Thoracic aorta (tissue), 2 donors: ENCODE data around the gene TREML1. TPM values are rescaled to one million over a fixed set of nuclear protein-coding genes. Genes with fewer than 3 reads are reported as not detected.

Experiments used
- ATAC-seq: fragments of 150-250 bp; one replicate; pipeline ENCODE4 v1.8.0; 2017; ENCODE audit warnings: low read depth; ENCODE audit not compliant: insufficient number of reproducible peaks, low FRiP score
- DNase-seq: peaks from one replicate; pipeline ENCODE4 v3.0.0-alpha.2; 2020; ENCODE audit warnings: low spot score
- H3K27ac ChIP-seq, 2 donors: fragments of 200-600 bp; sonication (generic); 1 replicate in 1 of 2; 2 replicates in 1 of 2; pipeline ENCODE4 v1.5.1; 2016; ENCODE audit warnings: mild to moderate bottlenecking in 2 of 2, moderate library complexity in 2 of 2
- H3K27me3 ChIP-seq: fragments of 200-600 bp; sonication (generic); replicated peaks from 2 replicates; pipeline ENCODE4 v1.6.0; 2016; ENCODE audit warnings: mild to moderate bottlenecking; ENCODE audit not compliant: insufficient read depth
- H3K36me3 ChIP-seq: fragments of 200-600 bp; sonication (generic); one replicate; pipeline ENCODE4 v1.5.1; 2016
- H3K4me1 ChIP-seq, 2 donors: fragments of 200-600 bp; sonication (generic); 1 replicate in 1 of 2; 2 replicates in 1 of 2; pipeline versions ENCODE4 v1.5.1 to v1.6.0; 2016; ENCODE audit warnings: low read depth in 2 of 2, mild to moderate bottlenecking in 1 of 2; ENCODE audit not compliant: control insufficient read depth in 1 of 2
- H3K4me3 ChIP-seq: fragments of 200-600 bp; sonication (generic); 2 replicates; pipeline ENCODE4 v1.5.1; 2016; ENCODE audit warnings: mild to moderate bottlenecking
- H3K9me3 ChIP-seq: fragments of 200-600 bp; sonication (generic); 2 replicates; pipeline ENCODE4 v1.5.1; 2016
- total RNA-seq, 2 donors: library from RNA; depleted of rRNA; stranded (reverse); fragments of >200 nt; gene quantifications; one replicate each; pipeline versions ENCODE4 v1.1.0 to v1.2.3, GENCODE V29; 2016
- TF ChIP-seq, protein P1 (sequence below): fragments of 200-600 bp; sonication (generic); IDR thresholded peaks from one replicate; pipeline ENCODE4 v1.5.1; 2019; ENCODE audit warnings: antibody characterized with exemption

TREML1 gene
- total RNA-seq, 2 donors from 2014 or later: 0.56 to 3.9 TPM

DNA sequence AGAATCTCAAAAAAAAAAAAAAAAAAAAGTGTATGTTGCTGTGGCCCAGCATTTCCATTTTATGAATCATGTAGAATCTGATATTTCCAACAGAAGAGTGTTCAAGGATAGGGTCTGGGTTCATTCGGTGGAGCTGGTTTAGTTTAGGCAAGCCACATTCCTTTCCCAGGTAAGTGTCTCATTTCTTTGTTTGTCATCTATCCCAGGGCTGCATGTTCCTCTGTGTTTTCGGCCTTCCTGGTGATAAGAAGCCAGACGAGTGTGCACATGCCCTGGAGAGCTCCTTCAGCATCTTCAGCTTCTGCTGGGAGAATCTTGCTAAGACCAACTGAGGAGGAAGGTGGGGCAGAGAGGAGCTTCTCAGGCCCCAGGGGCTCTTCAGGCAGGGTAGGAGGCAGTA, 43.1 kb downstream of the TREML1 start:
- TF ChIP-seq, protein P1, sequence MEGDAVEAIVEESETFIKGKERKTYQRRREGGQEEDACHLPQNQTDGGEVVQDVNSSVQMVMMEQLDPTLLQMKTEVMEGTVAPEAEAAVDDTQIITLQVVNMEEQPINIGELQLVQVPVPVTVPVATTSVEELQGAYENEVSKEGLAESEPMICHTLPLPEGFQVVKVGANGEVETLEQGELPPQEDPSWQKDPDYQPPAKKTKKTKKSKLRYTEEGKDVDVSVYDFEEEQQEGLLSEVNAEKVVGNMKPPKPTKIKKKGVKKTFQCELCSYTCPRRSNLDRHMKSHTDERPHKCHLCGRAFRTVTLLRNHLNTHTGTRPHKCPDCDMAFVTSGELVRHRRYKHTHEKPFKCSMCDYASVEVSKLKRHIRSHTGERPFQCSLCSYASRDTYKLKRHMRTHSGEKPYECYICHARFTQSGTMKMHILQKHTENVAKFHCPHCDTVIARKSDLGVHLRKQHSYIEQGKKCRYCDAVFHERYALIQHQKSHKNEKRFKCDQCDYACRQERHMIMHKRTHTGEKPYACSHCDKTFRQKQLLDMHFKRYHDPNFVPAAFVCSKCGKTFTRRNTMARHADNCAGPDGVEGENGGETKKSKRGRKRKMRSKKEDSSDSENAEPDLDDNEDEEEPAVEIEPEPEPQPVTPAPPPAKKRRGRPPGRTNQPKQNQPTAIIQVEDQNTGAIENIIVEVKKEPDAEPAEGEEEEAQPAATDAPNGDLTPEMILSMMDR: no peak
- Histone ChIP-seq H3K4me1 (no peaks in the 10 kb centered on the region), H3K27me3 (no peaks in the 10 kb centered on the region), H3K36me3 (no peaks in the 10 kb centered on the region), H3K9me3 (no peaks in the 10 kb centered on the region), H3K27ac (no peak overlapping the region), H3K4me3 (no peak overlapping the region)
- no peak for DNase-seq
- ATAC-seq: no peak

DNA sequence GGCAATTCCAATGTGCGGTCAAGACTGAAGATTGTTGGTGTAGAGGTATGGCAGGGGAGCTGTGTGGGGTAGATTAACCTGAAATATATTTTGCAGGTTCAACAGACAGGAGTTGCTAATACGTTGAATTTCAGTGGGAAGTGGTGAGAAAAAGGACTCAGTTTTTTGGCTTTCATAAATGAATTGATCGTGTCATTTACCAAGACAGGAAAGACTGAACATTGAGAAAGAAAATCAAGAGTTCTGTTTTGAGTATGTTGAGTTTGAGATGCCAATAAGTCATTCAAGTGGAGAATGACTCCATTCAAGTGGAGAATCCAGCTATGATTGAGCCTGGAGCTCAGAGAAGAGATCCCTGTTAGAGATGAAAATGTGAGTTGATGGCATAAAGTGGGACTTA, 50.3 kb downstream of the TREML1 start:
- TF ChIP-seq, protein P1: no peak
- H3K4me3 ChIP-seq: no peak overlapping the region
- H3K4me1 ChIP-seq: peaks cover 0 to 8% of the 10 kb centered on the region in 2 donors
- no peak overlapping the region for H3K27ac ChIP-seq
- no peaks in the 10 kb centered on the region for H3K27me3 ChIP-seq
- no peaks in the 10 kb centered on the region for H3K9me3 ChIP-seq
- DNase-seq (no peak), ATAC-seq (no peak)
- no peaks in the 10 kb centered on the region for H3K36me3 ChIP-seq

DNA sequence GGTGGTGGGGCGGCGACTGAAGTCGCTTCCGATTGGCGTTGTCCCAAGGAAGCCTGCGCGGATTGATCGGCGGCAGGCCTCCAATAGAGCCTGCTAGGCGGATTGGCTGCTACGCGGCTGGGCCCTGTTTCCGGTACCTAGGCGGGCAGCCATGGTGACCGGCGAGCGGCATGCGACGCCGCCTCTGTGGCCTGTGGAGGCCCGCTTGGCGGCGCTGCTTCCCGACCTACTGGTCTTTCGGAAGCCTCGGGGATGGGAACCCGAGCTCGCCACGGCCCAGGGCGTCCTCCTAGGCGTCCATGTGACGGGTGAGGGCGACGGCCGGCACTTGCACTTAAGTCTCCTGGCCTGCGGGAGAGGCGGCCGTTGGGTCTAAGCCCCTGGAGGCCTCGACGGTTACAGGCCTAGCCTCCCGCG, 53.3 kb downstream of the TREML1 start:
- no peaks in the 10 kb centered on the region for H3K9me3 ChIP-seq
- H3K4me3 ChIP-seq: no peak overlapping the region
- TF ChIP-seq, protein P1: no peak
- peaks cover 0 to 22% of the 10 kb centered on the region in 2 donors for H3K4me1 ChIP-seq
- H3K27ac ChIP-seq: no peak overlapping the region
- no peaks in the 10 kb centered on the region for H3K27me3 ChIP-seq
- peaks cover 4% of the 10 kb centered on the region for H3K36me3 ChIP-seq
- DNase-seq: no peak
- no peak for ATAC-seq

Other genes starting within 250 kb of the TREML1 start
- 1 to 10 TPM; 2.2 to 7.9 TPM for gene UNC5CL, start 115.1 kb downstream of the TREML1 start, total RNA-seq
- gene TSPO2, start 111.9 kb downstream of the TREML1 start, total RNA-seq: not detected
- not detected for gene APOBEC2, start 101.1 kb downstream of the TREML1 start, total RNA-seq
- gene OARD1, start 82.0 kb downstream of the TREML1 start, total RNA-seq: 10 to 100 TPM in 1 of 2 donors, 1 to 10 TPM in 1; 3.1 to 15.0 TPM
- 10 to 100 TPM in 1 of 2 donors, 1 to 10 TPM in 1; 9.2 to 20.6 TPM for gene NFYA, start 81.4 kb downstream of the TREML1 start, total RNA-seq
- 10 to 100 TPM in 1 of 2 donors, 1 to 10 TPM in 1; 9.8 to 16.5 TPM for gene TREM2, start 8.8 kb upstream of the TREML1 start, total RNA-seq
- gene TREML2, start 46.8 kb upstream of the TREML1 start, total RNA-seq: under 1 TPM in 1 of 2 donors, not detected in 1; 0.49 TPM
- not detected for gene TREML4, start 74.0 kb upstream of the TREML1 start, total RNA-seq
- gene TREM1, start 132.3 kb upstream of the TREML1 start, total RNA-seq: 10 to 100 TPM in 1 of 2 donors, 1 to 10 TPM in 1; 3.1 to 11.7 TPM
- not detected for gene NCR2, start 181.3 kb upstream of the TREML1 start, total RNA-seq